ENCODE results near the gene DCD.

Gene DCD

DNA sequence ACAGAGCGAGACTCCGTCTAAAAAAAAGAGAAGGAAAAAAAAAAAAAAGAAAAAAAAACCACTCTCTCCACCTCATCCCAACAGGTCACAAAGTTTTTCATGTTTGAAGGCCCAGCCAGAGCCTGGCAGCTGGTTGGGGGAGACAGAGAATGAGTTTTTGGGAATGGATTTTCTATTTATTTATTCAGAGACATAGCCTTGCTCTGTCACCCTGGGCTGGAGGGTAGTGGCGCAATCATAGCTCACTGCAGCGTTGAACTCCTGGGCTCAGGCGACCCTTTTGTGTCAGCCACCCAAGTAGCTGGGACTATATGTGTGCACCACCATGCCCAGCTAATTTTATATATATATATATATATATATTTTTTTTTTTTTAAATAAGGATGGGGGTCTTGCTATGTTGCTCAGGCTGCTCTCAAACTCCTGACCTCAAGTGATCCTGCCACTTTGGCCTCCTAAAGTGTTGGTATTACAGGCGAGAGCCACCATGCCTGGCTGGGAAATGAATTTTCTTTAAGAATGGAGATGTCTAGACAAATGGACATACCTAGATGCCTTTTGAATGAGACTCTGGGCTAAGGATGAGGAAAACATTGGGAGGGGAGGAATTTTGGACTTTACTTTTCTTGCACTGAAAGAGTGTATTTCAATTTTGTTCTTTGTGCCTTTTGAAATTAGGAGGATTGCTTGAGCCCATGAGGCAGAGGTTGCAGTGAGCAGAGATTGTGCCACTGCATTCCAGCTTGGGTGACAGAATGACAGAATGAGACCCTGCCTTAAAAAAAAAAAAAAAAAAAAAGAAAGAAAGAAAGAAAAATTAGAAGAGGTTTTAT lies 42.8 kb downstream of the DCD start:
- no peak for DNase-seq

DNA sequence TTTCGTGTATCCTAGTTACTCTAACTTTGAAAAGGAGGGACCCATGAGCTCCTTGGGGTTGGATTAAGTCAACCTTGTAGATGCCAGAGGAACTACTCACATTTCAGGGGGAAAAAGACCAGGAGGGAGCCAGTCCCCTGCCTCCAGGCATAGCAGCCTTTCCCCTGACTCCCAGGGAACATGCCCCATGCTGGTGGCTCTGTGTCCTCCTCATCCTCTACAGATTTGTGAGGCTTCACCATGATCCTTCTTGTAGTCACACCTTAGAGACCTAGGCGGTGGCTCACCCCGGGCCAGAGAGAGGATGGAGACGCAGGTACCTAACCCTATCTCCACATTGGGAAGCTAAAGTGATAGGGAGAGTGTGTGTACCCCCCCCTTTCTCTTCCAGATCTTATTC lies 43.7 kb downstream of the DCD start:
- no peak for DNase-seq

- DNase-seq, result no peak
Observed at GRCh38 chr12:54603872-54604271, 44.3 kb downstream of the DCD start.

DNA sequence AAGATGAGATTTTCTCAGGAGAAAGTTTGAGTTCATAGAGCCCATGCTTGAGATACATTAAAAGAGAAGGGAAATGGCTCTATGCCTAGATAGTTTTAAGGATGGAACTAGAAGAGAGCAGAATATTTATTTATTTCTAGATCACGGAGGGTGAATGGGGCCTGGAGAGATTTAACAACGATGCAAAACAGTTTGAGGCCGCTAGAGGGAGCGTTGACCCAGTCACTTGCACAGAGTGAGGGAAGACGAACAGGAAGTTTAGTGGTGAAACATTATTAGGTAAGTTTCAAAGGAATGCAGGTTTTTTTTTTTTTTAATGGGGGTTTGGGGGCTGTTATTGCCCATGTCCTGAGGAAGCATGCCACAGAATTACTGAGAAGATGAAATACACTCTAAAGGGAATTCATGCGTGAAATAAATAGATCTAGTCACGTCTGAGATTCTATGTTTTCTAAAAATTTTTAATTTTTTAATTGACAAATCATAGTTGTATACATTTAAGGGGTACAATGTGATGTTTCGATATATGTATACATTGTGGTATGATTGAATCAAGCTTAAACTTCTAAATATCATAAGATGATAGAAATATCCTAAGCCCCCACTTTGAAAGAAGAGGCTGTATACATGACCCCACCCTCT lies 44.9 kb downstream of the DCD start:
- peak; percentile 78 for DNase-seq

- DNase-seq, result no peak
Observed at GRCh38 chr12:54602661-54603060, 45.5 kb downstream of the DCD start.

DNA sequence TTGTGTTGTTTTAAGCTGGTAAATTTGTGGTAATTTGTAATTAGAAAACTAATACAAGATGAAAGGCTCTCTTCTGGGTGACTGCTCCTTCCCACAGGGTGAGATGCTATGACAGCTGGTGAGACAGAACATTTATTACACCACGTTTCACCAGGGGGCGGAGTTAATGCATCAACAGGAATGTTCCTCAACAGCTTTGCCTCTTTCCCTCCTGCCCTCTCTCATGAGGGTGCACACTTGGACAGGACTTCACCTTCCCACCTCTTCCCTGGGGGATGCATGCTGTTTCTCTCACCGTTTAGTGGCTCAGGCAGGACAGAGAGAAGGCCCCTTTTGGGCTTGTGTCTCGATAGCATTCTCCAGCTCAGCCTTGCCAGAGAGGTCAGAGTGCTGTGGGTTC lies 46.3 kb downstream of the DCD start:
- no peak for DNase-seq

- DNase-seq, result no peak
Observed at GRCh38 chr12:54598970-54599369, 49.2 kb downstream of the DCD start.

- peak; percentile 74 for DNase-seq
Observed at GRCh38 chr12:54596526-54596946, 51.6 kb downstream of the DCD start.

DNA sequence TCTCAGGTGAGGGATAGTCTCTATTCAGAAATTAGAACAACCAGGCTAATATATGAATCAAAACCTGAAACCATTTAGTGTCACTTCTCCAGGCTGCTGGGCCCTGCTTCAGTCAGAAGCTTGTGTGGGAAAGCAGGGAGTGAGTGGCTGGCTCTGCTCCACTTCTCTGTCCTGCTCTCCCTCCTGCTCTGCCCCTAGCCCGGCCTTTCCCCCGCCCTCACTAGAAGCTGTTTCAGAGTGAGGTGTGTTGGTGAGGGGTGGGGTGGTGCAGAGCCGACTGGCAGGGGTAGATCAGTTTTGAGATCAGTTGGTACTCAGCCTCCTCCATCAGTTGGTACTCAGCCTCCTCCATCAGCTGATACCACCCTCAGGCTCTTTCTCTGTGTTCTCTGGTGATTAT lies 52.7 kb downstream of the DCD start:
- no peak for DNase-seq
